GM12801 (cell line): Measurements from ENCODE around the gene YIF1B.

Source experiments
- TF ChIP-seq, protein P1 (sequence below): IDR thresholded peaks from one replicate; pipeline ENCODE4 v1.5.1; 2011; ENCODE audit warnings: control low read depth; ENCODE audit not compliant: insufficient read length; ENCODE audit errors: extremely low read depth

The YIF1B gene

DNA sequence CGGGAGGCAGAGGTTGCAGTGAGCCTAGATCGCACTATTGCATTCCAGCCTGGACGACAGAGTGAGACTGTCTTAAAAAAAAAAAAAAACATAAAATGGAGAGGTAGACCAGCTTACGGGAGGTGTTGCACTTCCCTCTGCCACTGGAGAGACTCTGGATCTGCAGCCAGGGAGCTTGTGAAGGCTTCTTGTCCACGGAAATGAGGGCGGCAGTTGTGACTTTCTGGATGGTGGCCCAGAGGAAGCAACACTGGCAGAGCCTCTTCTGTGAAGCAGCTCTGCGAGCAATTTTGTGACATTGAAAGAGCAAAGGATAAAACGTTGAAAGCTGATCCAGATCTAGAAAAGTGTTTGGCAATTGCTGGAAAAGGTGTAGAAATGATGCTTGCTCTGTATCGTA lies 41.0 kb downstream of the YIF1B start:
- TF ChIP-seq, protein P1, sequence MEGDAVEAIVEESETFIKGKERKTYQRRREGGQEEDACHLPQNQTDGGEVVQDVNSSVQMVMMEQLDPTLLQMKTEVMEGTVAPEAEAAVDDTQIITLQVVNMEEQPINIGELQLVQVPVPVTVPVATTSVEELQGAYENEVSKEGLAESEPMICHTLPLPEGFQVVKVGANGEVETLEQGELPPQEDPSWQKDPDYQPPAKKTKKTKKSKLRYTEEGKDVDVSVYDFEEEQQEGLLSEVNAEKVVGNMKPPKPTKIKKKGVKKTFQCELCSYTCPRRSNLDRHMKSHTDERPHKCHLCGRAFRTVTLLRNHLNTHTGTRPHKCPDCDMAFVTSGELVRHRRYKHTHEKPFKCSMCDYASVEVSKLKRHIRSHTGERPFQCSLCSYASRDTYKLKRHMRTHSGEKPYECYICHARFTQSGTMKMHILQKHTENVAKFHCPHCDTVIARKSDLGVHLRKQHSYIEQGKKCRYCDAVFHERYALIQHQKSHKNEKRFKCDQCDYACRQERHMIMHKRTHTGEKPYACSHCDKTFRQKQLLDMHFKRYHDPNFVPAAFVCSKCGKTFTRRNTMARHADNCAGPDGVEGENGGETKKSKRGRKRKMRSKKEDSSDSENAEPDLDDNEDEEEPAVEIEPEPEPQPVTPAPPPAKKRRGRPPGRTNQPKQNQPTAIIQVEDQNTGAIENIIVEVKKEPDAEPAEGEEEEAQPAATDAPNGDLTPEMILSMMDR = no peak

DNA sequence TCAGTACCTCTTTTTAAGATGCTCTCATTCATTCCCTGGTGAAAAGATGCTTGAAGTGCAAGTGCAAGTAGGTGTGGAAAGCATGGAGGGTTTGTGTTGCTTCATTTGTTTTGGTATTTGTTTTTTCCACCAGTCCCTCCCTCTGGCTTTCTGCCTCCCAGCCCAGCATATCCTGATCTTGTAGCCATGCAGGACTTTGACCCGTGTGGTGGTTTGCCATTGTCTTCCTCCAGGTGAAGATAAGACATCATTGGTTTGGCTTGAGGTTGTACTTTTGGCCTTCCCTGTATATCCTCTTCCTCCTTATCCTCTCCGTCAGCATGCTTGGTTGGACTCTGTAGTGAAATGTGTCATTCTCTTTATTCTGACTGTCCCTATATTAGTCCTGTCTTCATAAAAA lies 42.2 kb downstream of the YIF1B start:
- TF ChIP-seq, protein P1 = no peak

DNA sequence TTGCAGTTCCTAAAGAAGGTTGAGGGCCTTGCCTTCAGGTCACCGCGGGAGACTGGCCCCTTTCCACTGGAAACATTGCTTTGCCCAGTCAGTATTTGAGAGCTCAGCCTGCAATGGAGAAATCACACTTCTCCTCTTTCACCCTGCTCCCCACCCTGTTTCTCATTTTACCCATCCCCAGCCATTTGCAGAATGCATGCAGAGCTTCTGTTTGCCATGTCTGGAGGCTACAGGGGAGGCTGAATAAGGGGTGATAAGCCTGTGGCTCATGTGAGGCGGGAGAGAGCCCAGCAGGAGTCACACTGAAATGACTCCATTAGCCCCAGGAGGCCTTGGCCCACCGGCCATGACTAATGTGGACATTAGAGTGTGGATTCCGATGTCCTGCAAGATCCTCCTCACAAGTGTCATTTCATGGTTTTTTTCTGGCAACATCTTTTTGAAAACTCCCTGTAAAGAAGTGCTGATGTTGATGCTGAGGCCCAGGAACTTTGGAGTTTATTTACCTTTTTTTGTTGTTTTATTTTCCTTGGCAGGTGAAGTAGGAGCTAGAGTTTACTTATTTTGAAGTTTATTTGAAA lies 45.1 kb downstream of the YIF1B start:
- TF ChIP-seq, protein P1 = no peak

DNA sequence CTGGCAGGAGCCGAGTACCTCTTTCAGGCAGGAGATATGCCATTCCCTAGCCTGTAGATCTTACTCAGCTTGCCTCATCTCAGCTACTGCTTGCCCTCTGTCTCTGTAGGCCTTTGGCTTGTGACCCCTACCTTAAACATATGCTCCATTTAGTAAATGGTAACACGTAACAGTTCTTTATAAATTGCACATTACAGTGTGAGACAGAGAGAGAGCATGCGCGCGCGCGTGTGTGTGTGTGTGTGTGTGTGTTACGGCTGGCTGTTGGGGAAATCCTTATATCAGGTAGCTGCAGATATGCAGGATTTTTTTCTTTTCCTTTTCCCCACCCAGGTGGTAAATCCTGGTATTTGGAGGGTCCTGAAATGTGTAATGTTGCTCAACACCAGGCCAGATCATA lies 47.2 kb downstream of the YIF1B start:
- TF ChIP-seq, protein P1 = no peak

DNA sequence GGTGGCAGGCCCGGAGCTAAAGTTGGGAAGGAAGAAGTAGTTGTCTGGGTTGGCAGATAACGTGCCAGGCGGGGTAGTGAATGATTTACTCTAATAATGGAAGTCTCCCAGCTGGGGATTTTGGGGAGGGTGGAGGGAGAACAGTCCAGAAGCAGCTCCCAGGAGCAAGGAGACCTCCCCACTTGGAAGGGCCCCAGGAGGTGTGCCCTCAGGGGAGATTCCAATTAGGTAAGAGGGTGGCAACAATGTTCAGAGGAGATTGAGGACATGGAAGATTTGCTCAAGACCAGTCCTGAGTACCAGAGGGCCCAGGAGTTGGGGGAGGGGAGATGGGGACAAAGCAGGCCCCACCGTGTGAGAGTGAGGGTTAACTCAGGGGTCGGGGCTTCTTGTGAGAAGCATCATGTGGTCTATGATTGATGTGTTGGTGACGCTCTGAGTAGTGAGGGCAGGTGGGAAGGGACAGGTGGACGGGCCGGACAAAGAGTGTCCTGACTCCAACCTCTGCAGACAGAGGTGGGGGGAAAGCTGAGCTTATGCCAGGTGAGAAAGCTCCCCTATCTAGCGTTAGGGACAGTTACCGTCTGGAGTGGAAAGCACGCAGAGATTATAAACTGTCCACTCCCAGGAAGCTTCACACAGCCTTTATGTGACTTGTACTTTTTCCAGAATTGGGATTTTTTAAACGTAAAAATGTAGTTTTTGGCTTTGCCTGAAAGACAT lies 47.8 kb downstream of the YIF1B start:
- TF ChIP-seq, protein P1 = no peak

DNA sequence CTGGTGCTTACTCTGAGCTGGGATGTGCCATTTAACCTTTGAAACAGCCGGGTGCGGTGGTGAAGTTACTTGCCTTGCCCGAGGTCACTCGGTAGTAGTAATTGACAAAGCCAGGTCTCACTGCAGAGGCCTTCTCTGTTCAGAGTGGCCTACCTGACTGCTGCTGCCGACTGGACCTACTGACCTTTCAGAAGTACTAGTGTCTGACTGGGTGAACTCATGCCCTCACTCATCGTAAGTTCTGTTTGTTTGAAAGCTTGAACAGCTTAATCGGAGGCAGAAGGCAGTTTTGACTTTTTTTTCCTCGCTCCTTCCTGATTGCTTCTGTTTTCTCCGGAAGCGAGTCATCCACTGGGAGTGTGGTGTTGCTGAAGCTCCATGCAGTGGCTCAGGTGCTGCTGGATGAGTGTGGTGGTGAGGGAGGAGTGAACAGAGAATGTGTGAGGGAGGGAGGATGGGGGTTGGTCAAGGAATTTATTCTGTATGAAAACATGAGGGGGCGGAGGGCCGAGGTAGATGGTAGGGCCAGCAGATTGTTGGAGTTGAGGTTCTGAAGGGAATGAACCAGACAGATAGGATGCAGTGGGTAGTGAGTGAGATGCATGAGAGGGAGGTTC lies 48.7 kb downstream of the YIF1B start:
- TF ChIP-seq, protein P1 = no peak

DNA sequence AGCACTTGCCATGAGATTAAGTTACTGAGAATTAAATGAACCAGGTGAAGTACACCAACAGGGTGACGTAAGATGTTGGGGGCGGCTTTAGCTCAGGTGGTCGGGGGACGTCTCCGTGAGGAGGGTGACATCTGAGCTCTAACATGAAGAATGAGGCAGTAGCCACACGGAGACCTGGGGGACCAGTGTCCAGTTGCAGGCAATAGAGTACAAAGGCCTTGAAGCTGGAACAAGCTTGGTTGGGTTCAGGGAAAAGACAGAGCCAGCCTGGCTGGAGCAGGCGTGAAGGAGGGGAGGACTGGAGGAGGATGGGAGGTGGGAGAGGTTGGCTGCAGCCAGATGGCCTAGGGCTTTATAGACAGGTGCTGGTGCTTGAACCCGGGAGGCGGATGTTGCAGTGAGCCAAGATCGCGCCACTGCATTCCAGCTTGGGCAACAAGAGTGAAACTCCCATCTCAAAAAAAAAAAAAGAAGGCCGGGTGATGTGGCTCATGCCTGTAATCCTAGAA lies 49.8 kb downstream of the YIF1B start:
- TF ChIP-seq, protein P1 = no peak
